ENCODE data around the gene RNF114. TPM values are rescaled to one million over a fixed set of nuclear protein-coding genes. Genes with fewer than 3 reads are reported as not detected.
"Not testable (repeated sequence)": the region's sequence is repeated elsewhere in the genome, so short reads cannot be mapped to it uniquely, and the experiment has no call there.

The RNF114 gene
- total RNA-seq, 2 donors from 2014 or later = 99.2 to 113 TPM

GRCh38 chr20:49948809-49949507 is 12.8 kb downstream of the RNF114 start:
- H3K9me3 Mint-ChIP-seq = no peaks in the 10 kb centered on the region
- peaks cover 31% of the 10 kb centered on the region for H3K4me1 Mint-ChIP-seq (ENCODE audit: low read depth)
- H3K27me3 Mint-ChIP-seq (ENCODE audit: low read depth) = no peaks in the 10 kb centered on the region
- H3K36me3 Mint-ChIP-seq (ENCODE audit: insufficient read depth in 2 of 2) = peaks cover 16 to 40% of the 10 kb centered on the region in 2 donors
- H3K4me3 Mint-ChIP-seq = no peak overlapping the region
- no peak for DNase-seq
- ATAC-seq (replicated peaks in 1 of 2) = no peak
- H3K27ac Mint-ChIP-seq = no peak overlapping the region

- Mint-ChIP-seq H3K9me3 (no peaks in the 10 kb centered on the region), H3K4me3 (peak overlapping the region in 1 of 2 donors; percentile 55), H3K27me3 (ENCODE audit: low read depth) (no peaks in the 10 kb centered on the region), H3K36me3 (ENCODE audit: insufficient read depth in 2 of 2) (peaks cover 19 to 48% of the 10 kb centered on the region in 2 donors), H3K27ac (peak overlapping the region; percentile 69), H3K4me1 (ENCODE audit: low read depth) (peaks cover 31% of the 10 kb centered on the region)
- ATAC-seq (replicated peaks in 1 of 2) (peak; percentile 91 to 96), DNase-seq (no peak)
Measured at GRCh38 chr20:49951151-49951550, 15.0 kb downstream of the RNF114 start.

GRCh38 chr20:49955167-49955566 is 19.0 kb downstream of the RNF114 start:
- no peak for ATAC-seq (replicated peaks in 1 of 2)
- Mint-ChIP-seq H3K27me3 (ENCODE audit: low read depth) (no peaks in the 10 kb centered on the region), H3K4me1 (ENCODE audit: low read depth) (peaks cover 22% of the 10 kb centered on the region), H3K9me3 (no peaks in the 10 kb centered on the region), H3K4me3 (no peak overlapping the region), H3K36me3 (ENCODE audit: insufficient read depth in 2 of 2) (peaks cover 9 to 29% of the 10 kb centered on the region in 2 donors), H3K27ac (no peak overlapping the region)
- no peak for DNase-seq

- peaks cover 5 to 23% of the 10 kb centered on the region in 2 donors for H3K36me3 Mint-ChIP-seq (ENCODE audit: insufficient read depth in 2 of 2)
- ATAC-seq (replicated peaks in 1 of 2) = not testable (repeated sequence)
Measured at GRCh38 chr20:49955830-49956396, 19.7 kb downstream of the RNF114 start.

GRCh38 chr20:49956689-49957088 is 20.5 kb downstream of the RNF114 start:
- ATAC-seq (replicated peaks in 1 of 2) = no peak
- H3K4me1 Mint-ChIP-seq (ENCODE audit: low read depth) = peaks cover 8% of the 10 kb centered on the region
- peaks cover 2 to 17% of the 10 kb centered on the region in 2 donors for H3K36me3 Mint-ChIP-seq (ENCODE audit: insufficient read depth in 2 of 2)
- H3K4me3 Mint-ChIP-seq = no peak overlapping the region
- no peak for DNase-seq
- H3K27me3 Mint-ChIP-seq (ENCODE audit: low read depth) = no peaks in the 10 kb centered on the region
- no peak overlapping the region for H3K27ac Mint-ChIP-seq
- no peaks in the 10 kb centered on the region for H3K9me3 Mint-ChIP-seq

More at GRCh38 chr20:49955830-49956396, 19.7 kb downstream of the RNF114 start:
- not testable (repeated sequence) for H3K27me3 Mint-ChIP-seq (ENCODE audit: low read depth); H3K9me3 Mint-ChIP-seq; H3K27ac Mint-ChIP-seq; DNase-seq; H3K4me3 Mint-ChIP-seq
- H3K4me1 Mint-ChIP-seq (ENCODE audit: low read depth) = peaks cover 14% of the 10 kb centered on the region

GRCh38 chr20:49957089-49957938 is 21.1 kb downstream of the RNF114 start:
- Mint-ChIP-seq H3K27ac (peak overlapping the region; percentile 21), H3K36me3 (ENCODE audit: insufficient read depth in 2 of 2) (peaks cover 2 to 18% of the 10 kb centered on the region in 2 donors)
- H3K27me3 Mint-ChIP-seq (ENCODE audit: low read depth); DNase-seq; H3K4me1 Mint-ChIP-seq (ENCODE audit: low read depth); H3K4me3 Mint-ChIP-seq; H3K9me3 Mint-ChIP-seq: not testable (repeated sequence)
- peak in 1 of 2 donors; percentile 49 for ATAC-seq (replicated peaks in 1 of 2)

GRCh38 chr20:49961413-49961812 is 25.2 kb downstream of the RNF114 start:
- peaks cover 0 to 6% of the 10 kb centered on the region in 2 donors for H3K36me3 Mint-ChIP-seq (ENCODE audit: insufficient read depth in 2 of 2)
- ATAC-seq (replicated peaks in 1 of 2) (no peak), DNase-seq (no peak)
- no peaks in the 10 kb centered on the region for H3K27me3 Mint-ChIP-seq (ENCODE audit: low read depth)
- H3K4me1 Mint-ChIP-seq (ENCODE audit: low read depth) = peaks cover 8% of the 10 kb centered on the region
- H3K27ac Mint-ChIP-seq = peak overlapping the region; percentile 68
- H3K4me3 Mint-ChIP-seq = no peak overlapping the region
- no peaks in the 10 kb centered on the region for H3K9me3 Mint-ChIP-seq

- DNase-seq = peak in 1 of 2 donors; percentile 40
- no peak overlapping the region for H3K4me3 Mint-ChIP-seq
- peaks cover 0 to 1% of the 10 kb centered on the region in 2 donors for H3K36me3 Mint-ChIP-seq (ENCODE audit: insufficient read depth in 2 of 2)
- H3K27me3 Mint-ChIP-seq (ENCODE audit: low read depth) = no peaks in the 10 kb centered on the region
- ATAC-seq (replicated peaks in 1 of 2) = peak in 1 of 2 donors; percentile 32
- no peak overlapping the region for H3K27ac Mint-ChIP-seq
- no peaks in the 10 kb centered on the region for H3K4me1 Mint-ChIP-seq (ENCODE audit: low read depth)
- no peaks in the 10 kb centered on the region for H3K9me3 Mint-ChIP-seq
Measured at GRCh38 chr20:49964964-49965780, 29.0 kb downstream of the RNF114 start.

- ATAC-seq (replicated peaks in 1 of 2) = no peak
- Mint-ChIP-seq H3K4me3 (no peak overlapping the region), H3K4me1 (ENCODE audit: low read depth) (no peaks in the 10 kb centered on the region), H3K36me3 (ENCODE audit: insufficient read depth in 2 of 2) (peaks cover 0 to 1% of the 10 kb centered on the region in 2 donors), H3K27me3 (ENCODE audit: low read depth) (no peaks in the 10 kb centered on the region), H3K9me3 (no peaks in the 10 kb centered on the region), H3K27ac (no peak overlapping the region)
- DNase-seq = no peak
Measured at GRCh38 chr20:49965781-49966305, 29.6 kb downstream of the RNF114 start.

- Mint-ChIP-seq H3K9me3 (no peaks in the 10 kb centered on the region), H3K4me3 (no peak overlapping the region), H3K27ac (no peak overlapping the region), H3K36me3 (ENCODE audit: insufficient read depth in 2 of 2) (peaks cover 0 to 1% of the 10 kb centered on the region in 2 donors), H3K4me1 (ENCODE audit: low read depth) (no peaks in the 10 kb centered on the region), H3K27me3 (ENCODE audit: low read depth) (no peaks in the 10 kb centered on the region)
- ATAC-seq (replicated peaks in 1 of 2) (no peak), DNase-seq (no peak)
Measured at GRCh38 chr20:49966861-49967260, 30.7 kb downstream of the RNF114 start.

- ATAC-seq (replicated peaks in 1 of 2) = no peak
- Mint-ChIP-seq H3K9me3 (no peaks in the 10 kb centered on the region), H3K36me3 (ENCODE audit: insufficient read depth in 2 of 2) (no peaks in the 10 kb centered on the region), H3K4me3 (no peak overlapping the region), H3K27ac (no peak overlapping the region), H3K4me1 (ENCODE audit: low read depth) (no peaks in the 10 kb centered on the region), H3K27me3 (ENCODE audit: low read depth) (no peaks in the 10 kb centered on the region)
- DNase-seq = no peak
Measured at GRCh38 chr20:49969234-49969633, 33.0 kb downstream of the RNF114 start.

- H3K27ac Mint-ChIP-seq = no peak overlapping the region
- no peak overlapping the region for H3K4me3 Mint-ChIP-seq
- H3K36me3 Mint-ChIP-seq (ENCODE audit: insufficient read depth in 2 of 2) = no peaks in the 10 kb centered on the region
- H3K4me1 Mint-ChIP-seq (ENCODE audit: low read depth) = no peaks in the 10 kb centered on the region
- no peaks in the 10 kb centered on the region for H3K27me3 Mint-ChIP-seq (ENCODE audit: low read depth)
- ATAC-seq (replicated peaks in 1 of 2) (no peak), DNase-seq (no peak)
- H3K9me3 Mint-ChIP-seq = no peaks in the 10 kb centered on the region
Measured at GRCh38 chr20:49969946-49970345, 33.7 kb downstream of the RNF114 start.

Data from activated T-cell treated with anti-CD3 and anti-CD28 coated beads, Interleukin-2, amount 50 U/mL, for 72 hours (primary cell).